CD4-positive, alpha-beta T cell treated with Interleukin-2 at 100 ng/mL for 4 hours (primary cell): ENCODE results near the gene PCGF5.
A peak's percentile ranks its signal among the peaks of the same experiment; 100 is the strongest.
"Not testable (repeated sequence)": the region's sequence is repeated elsewhere in the genome, so short reads cannot be mapped to it uniquely, and the experiment has no call there.

Experiments used
- DNase-seq: peaks from one replicate; pipeline ENCODE4 v3.0.0-alpha.2; 2020; ENCODE audit warnings: low spot score

PCGF5 gene

GRCh38 chr10:91286572-91286971, 66.1 kb downstream of the PCGF5 start:
- DNase-seq: no peak

GRCh38 chr10:91287276-91287675, 66.8 kb downstream of the PCGF5 start:
- no peak for DNase-seq

- no peak for DNase-seq
Observed at GRCh38 chr10:91287912-91288311, 67.4 kb downstream of the PCGF5 start.

GRCh38 chr10:91289305-91289704, 68.8 kb downstream of the PCGF5 start:
- no peak for DNase-seq

- DNase-seq: no peak
Observed at GRCh38 chr10:91290607-91291006, 70.1 kb downstream of the PCGF5 start.

DNA sequence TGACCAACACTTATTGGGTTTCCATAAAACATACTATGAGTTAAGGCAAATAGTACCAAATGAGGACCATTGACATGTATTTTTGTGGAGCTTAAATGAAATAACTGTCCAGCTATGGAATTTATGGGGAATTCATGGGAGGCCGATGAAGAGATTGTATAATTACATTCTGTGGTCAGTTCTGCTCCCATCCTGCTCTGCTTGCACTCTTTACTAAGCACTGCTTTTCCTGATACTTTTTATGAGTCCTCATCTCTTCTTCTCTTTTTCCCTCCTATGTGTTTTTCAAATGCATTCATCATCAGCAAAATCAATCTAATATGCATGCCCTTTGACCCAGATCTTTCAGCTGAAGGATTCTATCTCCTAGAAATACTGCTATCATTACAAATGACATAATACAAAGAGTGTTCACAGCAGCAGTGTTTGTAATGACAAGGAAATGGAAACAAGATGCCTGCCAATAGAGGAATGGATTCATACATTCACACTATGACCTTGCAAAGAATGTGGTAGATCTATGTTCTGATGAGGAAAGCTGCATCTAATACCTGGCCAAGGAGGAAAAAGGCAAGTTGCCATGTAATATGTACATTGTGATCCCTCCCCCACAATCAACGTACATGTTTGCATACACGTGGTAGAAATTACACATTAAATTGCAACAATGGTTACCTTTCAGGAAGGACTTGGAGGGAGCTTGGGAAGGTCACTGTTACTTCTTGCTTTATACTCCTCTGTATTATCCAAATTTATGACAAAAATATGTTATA, 73.9 kb downstream of the PCGF5 start:
- DNase-seq: no peak

DNA sequence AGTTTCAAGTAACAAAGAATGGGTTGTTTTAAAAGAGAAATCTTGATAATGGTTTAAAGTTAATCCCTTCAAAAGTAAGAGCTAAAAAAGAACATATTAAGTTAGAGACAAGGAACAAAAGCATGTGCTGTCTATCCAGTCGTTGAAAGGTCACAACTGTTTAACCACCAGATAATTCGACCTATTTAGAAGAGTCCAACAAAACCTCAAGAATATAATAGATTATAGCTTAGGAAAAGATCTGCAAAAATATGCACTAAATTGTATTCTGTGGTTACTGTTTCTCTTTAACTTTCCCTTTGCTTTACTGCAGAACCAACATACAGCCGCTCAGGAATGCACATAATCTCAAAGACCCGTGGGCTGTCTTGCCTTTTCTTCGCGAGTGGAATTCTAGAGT, 74.9 kb downstream of the PCGF5 start:
- DNase-seq: no peak

DNA sequence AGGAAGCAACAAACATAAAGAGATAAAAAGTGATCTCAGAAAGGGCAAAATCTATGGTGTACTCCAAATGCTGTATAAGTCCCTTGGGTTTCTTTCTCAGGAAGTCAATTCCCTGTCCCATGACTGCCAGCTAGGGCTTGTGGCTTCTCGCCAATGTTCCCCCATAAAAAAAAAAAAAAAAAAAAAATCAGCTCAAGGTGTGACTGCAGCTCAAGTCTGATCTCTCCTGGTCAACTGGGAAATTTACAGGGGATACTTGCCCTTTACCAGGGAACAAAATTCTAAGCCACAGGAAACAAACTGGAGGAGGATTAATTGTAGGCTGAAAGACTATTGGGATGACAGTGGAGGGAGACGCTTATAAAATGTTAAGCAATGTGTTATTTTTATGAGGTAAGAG, 76.0 kb downstream of the PCGF5 start:
- no peak for DNase-seq

DNA sequence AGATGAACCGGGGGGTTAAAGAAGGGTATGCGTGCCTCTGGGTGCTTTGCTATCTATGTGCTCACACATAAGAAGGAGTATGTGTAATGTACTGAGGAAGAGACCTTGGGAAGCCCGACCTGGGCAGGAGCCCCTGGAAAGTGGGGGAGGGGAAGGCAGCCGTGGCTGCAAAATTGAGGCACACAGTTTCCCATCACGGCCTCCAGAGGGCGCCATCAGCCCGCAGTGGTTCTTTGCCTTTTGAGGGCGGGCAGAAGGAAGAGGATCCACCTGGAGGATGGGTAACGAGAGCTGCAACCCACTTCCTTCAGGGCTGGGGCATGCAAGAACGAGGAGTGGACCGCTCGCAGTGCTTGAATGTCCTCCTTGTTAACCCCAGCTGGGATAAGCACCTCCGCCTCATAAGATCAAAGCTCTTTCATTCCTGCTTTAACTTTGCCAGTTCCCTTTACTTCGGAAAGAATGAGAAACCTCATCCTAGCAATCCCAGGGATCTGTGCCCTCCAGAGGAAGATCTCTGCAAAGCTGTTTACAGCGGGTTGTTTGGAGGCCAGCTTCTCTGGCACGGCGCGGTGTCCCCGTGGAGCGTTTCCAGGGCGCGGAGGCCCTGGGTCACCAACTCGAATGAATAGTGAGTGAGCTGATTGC, 77.9 kb downstream of the PCGF5 start:
- peak; percentile 74 for DNase-seq

- DNase-seq: no peak
Observed at GRCh38 chr10:91299999-91300575, 79.6 kb downstream of the PCGF5 start.

- not testable (repeated sequence) for DNase-seq
Observed at GRCh38 chr10:91302946-91303345, 82.5 kb downstream of the PCGF5 start.

DNA sequence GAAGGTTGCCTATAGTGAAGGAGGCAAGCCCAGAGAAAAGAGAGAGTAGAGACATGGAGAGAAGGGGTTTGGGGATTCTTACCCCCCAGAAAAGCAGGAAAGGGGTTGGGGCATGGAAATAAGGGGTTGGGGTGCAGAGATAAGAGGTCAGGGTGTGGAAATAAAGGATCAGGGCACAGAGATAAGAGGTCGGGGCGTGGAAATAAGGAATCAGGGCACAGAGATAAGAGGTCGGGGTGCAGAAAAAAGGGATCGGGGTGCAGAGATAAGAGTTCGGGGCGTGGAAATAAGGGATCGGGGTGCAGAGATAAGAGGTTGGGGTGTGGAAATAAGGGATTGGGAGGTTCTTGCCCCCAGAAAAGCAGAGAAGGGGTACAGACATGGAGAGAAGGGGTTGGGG, 85.5 kb downstream of the PCGF5 start:
- not testable (repeated sequence) for DNase-seq

GRCh38 chr10:91307489-91307888, 87.0 kb downstream of the PCGF5 start:
- no peak for DNase-seq

GRCh38 chr10:91309711-91310110, 89.2 kb downstream of the PCGF5 start:
- no peak for DNase-seq

DNA sequence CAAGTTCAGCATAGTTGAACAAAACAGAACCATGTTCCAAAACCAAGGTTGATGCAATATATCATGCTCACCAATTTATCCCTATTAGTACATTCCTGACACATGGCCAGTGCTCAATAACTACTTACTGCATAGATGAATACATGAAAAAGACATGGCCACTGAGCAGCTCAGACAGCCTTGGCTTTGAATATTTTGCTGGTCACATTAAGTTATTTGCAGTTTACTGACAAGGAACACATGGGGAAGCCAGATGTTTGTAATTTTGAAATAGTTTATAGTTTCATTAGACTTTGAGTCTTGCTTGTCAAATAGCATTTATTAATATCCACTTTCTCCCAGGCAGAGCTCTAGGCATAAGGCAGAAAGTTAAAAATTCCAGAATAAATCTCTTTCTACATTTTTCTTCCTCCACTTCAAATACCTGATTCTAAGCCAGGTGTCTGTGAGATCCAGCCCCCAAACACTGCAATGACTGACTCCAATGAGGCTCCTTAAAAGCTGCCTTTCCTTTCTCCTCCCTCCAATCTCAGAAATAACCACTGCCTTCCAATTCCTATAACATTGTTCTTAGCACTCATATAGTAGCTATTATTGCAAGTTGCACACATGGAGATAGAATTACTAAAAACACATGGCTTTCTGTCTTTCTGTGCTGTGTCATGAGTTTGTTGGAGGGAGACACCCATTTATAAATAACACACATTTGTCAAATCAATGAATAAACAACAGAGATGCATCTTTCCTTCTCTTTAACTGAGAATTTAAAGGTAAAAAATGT, 91.3 kb downstream of the PCGF5 start:
- no peak for DNase-seq

DNA sequence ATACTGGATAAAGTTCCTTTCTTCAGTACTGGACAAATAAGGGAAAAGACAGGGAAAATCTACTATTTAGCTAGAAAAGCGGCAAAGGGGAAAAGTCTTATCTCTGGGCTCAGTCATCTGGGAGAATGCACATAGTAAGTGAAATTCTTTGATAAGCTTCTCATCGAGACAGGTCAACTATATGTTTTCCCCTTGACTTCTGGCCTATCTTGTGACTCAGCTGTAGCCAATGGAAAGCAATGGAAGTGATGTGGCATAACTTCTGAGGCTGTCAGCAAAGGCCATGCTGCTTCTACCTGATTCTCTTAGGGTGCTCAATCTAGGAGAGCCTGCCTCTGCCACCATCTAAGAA, 91.9 kb downstream of the PCGF5 start:
- DNase-seq: no peak

GRCh38 chr10:91313796-91314485, 93.5 kb downstream of the PCGF5 start:
- no peak for DNase-seq

DNA sequence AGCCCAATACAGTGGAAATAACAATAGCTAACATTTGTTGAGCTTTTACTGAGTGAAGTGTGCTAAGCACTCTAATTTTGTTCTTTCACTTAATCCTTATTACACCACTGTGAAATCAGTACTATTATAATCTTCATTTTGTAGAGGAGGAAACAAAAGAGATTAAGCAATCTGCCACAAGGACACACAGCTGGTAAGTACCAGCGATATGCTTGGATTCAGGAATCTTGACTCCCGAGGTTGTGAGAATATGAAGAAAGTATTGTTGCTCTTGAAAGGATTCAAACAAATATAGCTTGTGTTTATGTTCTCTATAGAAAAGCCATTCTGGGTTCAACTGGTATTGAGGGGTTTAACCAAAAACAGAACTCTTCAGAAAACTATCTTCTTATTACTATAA, 96.0 kb downstream of the PCGF5 start:
- DNase-seq: no peak

DNA sequence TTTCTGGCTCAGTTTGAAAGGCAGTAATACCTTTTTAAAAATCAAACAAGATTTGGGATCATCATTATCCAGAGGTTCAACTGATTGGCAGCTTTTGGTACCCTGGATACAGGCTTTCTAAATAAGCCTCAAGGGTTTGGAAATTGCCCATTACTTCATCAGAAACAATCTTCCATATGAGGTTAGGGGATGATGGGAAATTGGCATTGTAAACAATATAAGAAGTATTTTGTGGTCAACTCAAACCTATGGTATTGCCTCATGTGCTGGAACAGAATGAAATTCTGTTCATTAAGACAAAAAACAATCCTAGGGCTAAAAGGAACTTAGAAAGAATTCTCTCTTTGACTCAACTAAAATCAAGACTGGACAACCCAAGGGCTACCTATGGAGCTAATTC, 97.1 kb downstream of the PCGF5 start:
- no peak for DNase-seq

DNA sequence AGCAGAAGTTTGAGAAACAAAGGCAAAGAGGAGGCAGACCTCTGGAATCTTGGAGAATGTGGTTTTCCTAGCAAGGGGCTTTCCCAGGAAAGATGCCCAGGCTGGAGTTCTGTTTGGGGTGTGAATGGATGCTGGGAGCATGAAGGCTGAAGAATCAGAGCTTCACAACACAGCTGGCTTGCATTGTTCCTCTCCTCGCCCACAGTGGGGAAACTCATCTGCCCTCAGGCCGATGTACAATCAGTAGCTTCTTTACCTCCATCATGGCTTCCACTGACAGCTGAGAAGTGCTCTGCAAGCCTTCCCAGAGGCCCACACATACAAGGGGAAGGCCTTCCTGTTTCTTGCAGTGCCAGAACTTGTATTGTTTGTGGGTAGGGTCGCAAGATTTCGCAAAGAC, 98.9 kb downstream of the PCGF5 start:
- DNase-seq: no peak

DNA sequence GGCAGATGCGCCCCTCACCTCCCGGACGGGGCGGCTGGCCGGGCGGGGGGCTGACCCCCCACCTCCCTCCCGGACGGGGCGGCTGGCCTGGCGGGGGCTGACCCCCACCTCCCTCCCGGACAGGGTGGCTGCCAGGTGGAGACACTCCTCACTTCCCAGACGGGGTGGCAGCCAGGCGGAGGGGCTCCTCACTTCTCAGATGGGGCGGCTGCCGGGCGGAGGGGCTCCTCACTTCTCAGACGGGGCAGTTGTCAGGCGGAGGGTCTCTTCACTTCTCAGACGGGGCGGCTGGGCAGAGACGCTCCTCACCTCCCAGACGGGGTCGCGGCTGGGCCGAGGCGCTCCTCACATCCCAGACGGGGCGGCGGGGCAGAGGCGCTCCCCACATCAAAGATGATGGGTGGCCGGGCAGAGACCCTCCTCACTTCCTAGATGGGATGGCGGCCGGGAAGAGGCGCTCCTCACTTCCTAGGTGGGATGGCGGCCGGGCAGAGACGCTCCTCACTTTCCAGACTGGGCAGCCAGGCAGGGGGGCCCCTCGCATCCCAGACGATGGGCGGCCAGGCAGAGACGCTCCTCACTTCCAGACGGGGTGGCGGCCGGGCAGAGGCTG, 102.9 kb downstream of the PCGF5 start:
- not testable (repeated sequence) for DNase-seq
